Breast epithelium (tissue), 3 donors: ENCODE results near the gene KIF5A.

Experiments
- CTCF ChIP-seq, 3 donors: fragments of 450-650 bp; IDR thresholded peaks; one replicate each; pipeline ENCODE4 v1.5.1; 2016 to 2017; ENCODE audit warnings: antibody characterized with exemption in 3 of 3, mild to moderate bottlenecking in 3 of 3, moderate library complexity in 3 of 3
- POLR2A ChIP-seq: fragments of 450-650 bp; IDR thresholded peaks from one replicate; pipeline ENCODE4 v1.6.1; 2016; ENCODE audit warnings: antibody characterized with exemption, mild to moderate bottlenecking, moderate library complexity
- POLR2AphosphoS5 ChIP-seq, 3 donors: sonication (generic); formaldehyde crosslinking; IDR thresholded peaks; one replicate each; pipeline ENCODE4 v1.6.1; 2017; ENCODE audit warnings: antibody characterized with exemption in 3 of 3

- TF ChIP-seq CTCF (IDR thresholded peaks at IDR 0.05) (no peak), POLR2AphosphoS5 (IDR thresholded peaks at IDR 0.05) (peak in 1 of 3 donors; percentile 14), POLR2A (no peak)
Observed at GRCh38 chr12:57604454-57604991, 54.7 kb downstream of the KIF5A start, which contains the start of gene DTX3.
